Prostate gland (tissue), 2 donors: ENCODE data around the gene ZNF816.

Experiments
- POLR2A ChIP-seq: fragments of 450-650 bp; IDR thresholded peaks from one replicate; pipeline ENCODE4 v1.6.1; 2016; ENCODE audit warnings: antibody characterized with exemption, mild to moderate bottlenecking
- POLR2AphosphoS5 ChIP-seq: sonication (generic); formaldehyde crosslinking; IDR thresholded peaks from one replicate; pipeline ENCODE4 v1.6.1; 2017; ENCODE audit warnings: antibody characterized with exemption
- TF ChIP-seq, protein P1 (sequence below), 4 experiments: fragments of 200-600 bp in 2 of 4; fragments of 450-650 bp in 2 of 4; sonication (generic) in 2 of 4; IDR thresholded peaks; 1 replicate in 3 of 4; 2 replicates in 1 of 4; pipeline ENCODE4 v1.5.1; 2016 to 2019; ENCODE audit warnings: antibody characterized with exemption in 4 of 4, mild to moderate bottlenecking in 2 of 4, moderate library complexity in 2 of 4

DNA sequence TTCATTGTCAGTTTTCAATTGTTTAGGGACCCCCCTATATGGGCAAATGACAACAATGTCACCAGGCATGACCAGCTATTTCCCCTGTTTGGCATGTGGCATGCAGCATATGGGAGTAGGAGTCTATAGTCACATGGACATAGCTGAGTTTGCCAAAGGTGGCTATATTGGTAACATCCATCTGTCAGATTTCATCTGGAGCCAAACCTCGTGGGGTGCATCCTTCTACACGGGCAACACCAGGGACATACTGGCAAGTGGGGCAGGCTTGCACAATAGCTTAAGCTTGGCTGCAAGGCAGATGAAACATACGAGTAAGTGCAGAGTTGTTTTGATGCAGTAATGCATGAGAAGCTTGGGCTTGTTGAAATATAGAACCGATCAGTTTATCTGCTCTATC is 24.5 kb upstream of the ZNF816 start:
- TF ChIP-seq, protein P1, sequence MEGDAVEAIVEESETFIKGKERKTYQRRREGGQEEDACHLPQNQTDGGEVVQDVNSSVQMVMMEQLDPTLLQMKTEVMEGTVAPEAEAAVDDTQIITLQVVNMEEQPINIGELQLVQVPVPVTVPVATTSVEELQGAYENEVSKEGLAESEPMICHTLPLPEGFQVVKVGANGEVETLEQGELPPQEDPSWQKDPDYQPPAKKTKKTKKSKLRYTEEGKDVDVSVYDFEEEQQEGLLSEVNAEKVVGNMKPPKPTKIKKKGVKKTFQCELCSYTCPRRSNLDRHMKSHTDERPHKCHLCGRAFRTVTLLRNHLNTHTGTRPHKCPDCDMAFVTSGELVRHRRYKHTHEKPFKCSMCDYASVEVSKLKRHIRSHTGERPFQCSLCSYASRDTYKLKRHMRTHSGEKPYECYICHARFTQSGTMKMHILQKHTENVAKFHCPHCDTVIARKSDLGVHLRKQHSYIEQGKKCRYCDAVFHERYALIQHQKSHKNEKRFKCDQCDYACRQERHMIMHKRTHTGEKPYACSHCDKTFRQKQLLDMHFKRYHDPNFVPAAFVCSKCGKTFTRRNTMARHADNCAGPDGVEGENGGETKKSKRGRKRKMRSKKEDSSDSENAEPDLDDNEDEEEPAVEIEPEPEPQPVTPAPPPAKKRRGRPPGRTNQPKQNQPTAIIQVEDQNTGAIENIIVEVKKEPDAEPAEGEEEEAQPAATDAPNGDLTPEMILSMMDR (IDR thresholded peaks at IDR 0.05): no peak
- TF ChIP-seq POLR2AphosphoS5: no peak
- TF ChIP-seq POLR2A: no peak
